ENCODE measurements around the gene MED27.

The MED27 gene

GRCh38 chr9:131969469-131969989, 110.1 kb downstream of the MED27 start:
- DNase-seq (ENCODE audit: low read depth in 2 of 2), result no peak

- no peak for DNase-seq (ENCODE audit: low read depth in 2 of 2)
These were observed 111.0 kb downstream of the MED27 start for GRCh38 chr9:131968632-131969031.

GRCh38 chr9:131965841-131966240, 113.8 kb downstream of the MED27 start:
- no peak for DNase-seq (ENCODE audit: low read depth in 2 of 2)

GRCh38 chr9:131965103-131965502, 114.6 kb downstream of the MED27 start:
- no peak for DNase-seq (ENCODE audit: low read depth in 2 of 2)

GRCh38 chr9:131963072-131964030, 116.3 kb downstream of the MED27 start:
- no peak for DNase-seq (ENCODE audit: low read depth in 2 of 2)

- DNase-seq (ENCODE audit: low read depth in 2 of 2), result no peak
These were observed 118.2 kb downstream of the MED27 start for GRCh38 chr9:131961496-131961880.

- no peak for DNase-seq (ENCODE audit: low read depth in 2 of 2)
These were observed 118.7 kb downstream of the MED27 start for GRCh38 chr9:131960851-131961495.

- no peak for DNase-seq (ENCODE audit: low read depth in 2 of 2)
These were observed 119.4 kb downstream of the MED27 start for GRCh38 chr9:131960311-131960710.

- no peak for DNase-seq (ENCODE audit: low read depth in 2 of 2)
These were observed 119.8 kb downstream of the MED27 start for GRCh38 chr9:131959887-131960286.

- DNase-seq (ENCODE audit: low read depth in 2 of 2), result no peak
These were observed 120.6 kb downstream of the MED27 start for GRCh38 chr9:131959056-131959455.

GRCh38 chr9:131954299-131954698, 125.4 kb downstream of the MED27 start:
- no peak for DNase-seq (ENCODE audit: low read depth in 2 of 2)

GRCh38 chr9:131951905-131952304, 127.8 kb downstream of the MED27 start:
- DNase-seq (ENCODE audit: low read depth in 2 of 2), result no peak

- DNase-seq (ENCODE audit: low read depth in 2 of 2), result no peak
These were observed 128.5 kb downstream of the MED27 start for GRCh38 chr9:131951155-131951554.

GRCh38 chr9:131950487-131950886, 129.2 kb downstream of the MED27 start:
- DNase-seq (ENCODE audit: low read depth in 2 of 2), result no peak

- DNase-seq (ENCODE audit: low read depth in 2 of 2), result no peak
These were observed 133.5 kb downstream of the MED27 start for GRCh38 chr9:131946180-131946579.

- DNase-seq (ENCODE audit: low read depth in 2 of 2), result no peak
These were observed 136.3 kb downstream of the MED27 start for GRCh38 chr9:131943351-131943841.

GRCh38 chr9:131942146-131942720, 137.4 kb downstream of the MED27 start:
- no peak for DNase-seq (ENCODE audit: low read depth in 2 of 2)

GRCh38 chr9:131937451-131937850, 142.2 kb downstream of the MED27 start:
- no peak for DNase-seq (ENCODE audit: low read depth in 2 of 2)

GRCh38 chr9:131936929-131937328, 142.7 kb downstream of the MED27 start:
- no peak for DNase-seq (ENCODE audit: low read depth in 2 of 2)

GRCh38 chr9:131934673-131935072, 145.0 kb downstream of the MED27 start:
- no peak for DNase-seq (ENCODE audit: low read depth in 2 of 2)

GRCh38 chr9:131927091-131927490, 152.6 kb downstream of the MED27 start:
- no peak for DNase-seq (ENCODE audit: low read depth in 2 of 2)

GRCh38 chr9:131926360-131926922, 153.2 kb downstream of the MED27 start:
- no peak for DNase-seq (ENCODE audit: low read depth in 2 of 2)

Measured in stimulated activated CD8-positive, alpha-beta memory T cell treated with anti-CD3 and anti-CD28 coated beads, Interleukin-15, amount 100 ng/mL, for 48 hours (primary cell).